GM19468 (cell line): ENCODE data around the gene PTPRU.
"Not testable (repeated sequence)": the region's sequence is repeated elsewhere in the genome, so short reads cannot be mapped to it uniquely, and the experiment has no call there.

Source experiments
- ATAC-seq: cut with Tn5 transposase; IDR thresholded peaks from one replicate; pipeline ENCODE4 v1.9.1; 2021; ENCODE audit warnings: mild to moderate bottlenecking, moderate library complexity, moderate number of reproducible peaks; ENCODE audit not compliant: unreplicated experiment; ENCODE audit errors: extremely low read depth

The PTPRU gene

GRCh38 chr1:29311352-29312030, 75.2 kb downstream of the PTPRU start:
- no peak for ATAC-seq

- no peak for ATAC-seq
Measured at GRCh38 chr1:29312469-29313461, 76.4 kb downstream of the PTPRU start.

GRCh38 chr1:29314685-29315084, 78.4 kb downstream of the PTPRU start:
- not testable (repeated sequence) for ATAC-seq

DNA sequence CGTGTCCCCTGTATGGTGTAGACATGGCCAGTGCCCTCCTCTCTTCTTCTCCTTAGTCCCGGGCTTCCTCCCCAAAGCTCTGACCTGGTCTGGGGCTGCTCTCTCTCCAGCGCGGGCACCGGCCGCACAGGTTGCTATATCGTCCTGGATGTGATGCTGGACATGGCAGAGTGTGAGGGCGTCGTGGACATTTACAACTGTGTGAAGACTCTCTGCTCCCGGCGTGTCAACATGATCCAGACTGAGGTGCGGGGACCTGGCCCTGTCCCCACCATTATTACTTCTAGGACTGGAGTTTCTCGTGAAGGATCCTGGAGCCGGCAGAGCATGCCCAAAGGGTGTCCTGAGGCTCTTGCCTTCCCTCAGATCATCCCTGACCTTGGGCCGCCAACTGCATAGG, 78.9 kb downstream of the PTPRU start:
- no peak for ATAC-seq

DNA sequence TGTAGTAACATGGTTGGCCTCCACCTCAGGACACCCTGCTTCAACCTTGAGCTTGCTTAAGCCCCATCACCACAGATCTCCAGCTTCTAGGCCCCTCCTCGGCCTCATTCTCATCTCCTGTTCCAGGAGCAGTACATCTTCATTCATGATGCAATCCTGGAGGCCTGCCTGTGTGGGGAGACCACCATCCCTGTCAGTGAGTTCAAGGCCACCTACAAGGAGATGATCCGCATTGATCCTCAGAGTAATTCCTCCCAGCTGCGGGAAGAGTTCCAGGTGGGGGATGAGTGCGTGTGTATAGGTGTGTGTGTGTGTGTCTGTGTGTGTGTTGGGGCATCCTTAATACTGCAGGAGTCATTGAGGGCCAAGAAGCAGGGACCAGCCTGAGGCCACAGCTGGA, 79.6 kb downstream of the PTPRU start:
- no peak for ATAC-seq

DNA sequence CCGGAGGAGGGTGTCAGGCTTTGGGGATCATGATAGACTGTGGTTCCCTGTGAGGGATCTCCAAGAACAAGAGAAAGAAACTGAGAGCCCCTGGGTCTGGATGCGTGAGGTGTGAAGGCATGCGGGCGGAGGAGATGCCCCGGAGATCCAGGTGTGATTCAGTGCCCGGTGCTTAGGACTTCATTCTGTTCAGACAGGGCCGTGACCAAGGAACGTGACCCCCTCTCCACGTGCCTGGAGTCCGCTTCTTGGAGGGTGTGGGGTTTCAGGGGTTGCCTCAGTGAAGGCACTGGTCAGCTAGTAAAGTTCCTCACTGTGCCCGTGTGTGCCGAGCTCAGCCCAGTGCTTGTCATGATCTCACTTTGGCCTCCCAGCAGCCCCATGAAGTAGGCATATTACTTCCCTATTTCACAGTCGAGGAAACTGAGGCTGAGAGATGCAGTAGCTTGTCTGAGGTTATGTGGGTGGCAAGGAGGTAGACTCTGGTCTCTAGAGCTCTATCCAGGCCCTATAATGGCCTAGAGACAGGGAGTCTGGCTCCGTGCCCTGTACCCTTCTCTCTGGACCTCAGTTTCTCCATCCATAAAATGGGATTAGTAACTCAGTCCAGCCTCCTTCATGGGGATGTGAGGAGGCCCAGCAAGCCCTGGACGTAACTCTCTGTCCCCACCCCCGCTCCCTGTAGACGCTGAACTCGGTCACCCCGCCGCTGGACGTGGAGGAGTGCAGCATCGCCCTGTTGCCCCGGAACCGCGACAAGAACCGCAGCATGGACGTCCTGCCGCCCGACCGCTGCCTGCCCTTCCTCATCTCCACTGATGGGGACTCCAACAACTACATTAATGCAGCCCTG, 81.0 kb downstream of the PTPRU start:
- ATAC-seq, result no peak

GRCh38 chr1:29317916-29318530, 81.7 kb downstream of the PTPRU start:
- no peak for ATAC-seq

DNA sequence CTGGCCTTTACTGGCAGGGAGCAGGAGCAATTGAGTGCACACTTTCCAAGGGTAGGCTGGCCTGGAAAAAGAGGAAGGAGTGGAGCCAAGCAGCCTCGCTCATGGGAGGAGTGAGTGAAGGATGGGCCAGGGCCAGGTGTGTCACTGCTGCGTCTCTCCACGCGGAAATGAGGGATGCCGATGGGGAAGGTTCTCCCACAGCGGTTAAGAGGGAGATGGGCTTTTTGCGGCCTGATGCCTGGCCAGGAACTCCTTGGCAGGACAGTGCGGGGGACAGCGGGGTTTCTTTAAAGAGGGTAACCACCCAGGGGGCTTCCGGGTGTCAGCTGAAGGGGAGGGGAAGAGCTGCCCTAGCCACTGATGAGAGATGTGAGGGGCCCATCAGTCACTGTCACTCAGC, 82.4 kb downstream of the PTPRU start:
- no peak for ATAC-seq

DNA sequence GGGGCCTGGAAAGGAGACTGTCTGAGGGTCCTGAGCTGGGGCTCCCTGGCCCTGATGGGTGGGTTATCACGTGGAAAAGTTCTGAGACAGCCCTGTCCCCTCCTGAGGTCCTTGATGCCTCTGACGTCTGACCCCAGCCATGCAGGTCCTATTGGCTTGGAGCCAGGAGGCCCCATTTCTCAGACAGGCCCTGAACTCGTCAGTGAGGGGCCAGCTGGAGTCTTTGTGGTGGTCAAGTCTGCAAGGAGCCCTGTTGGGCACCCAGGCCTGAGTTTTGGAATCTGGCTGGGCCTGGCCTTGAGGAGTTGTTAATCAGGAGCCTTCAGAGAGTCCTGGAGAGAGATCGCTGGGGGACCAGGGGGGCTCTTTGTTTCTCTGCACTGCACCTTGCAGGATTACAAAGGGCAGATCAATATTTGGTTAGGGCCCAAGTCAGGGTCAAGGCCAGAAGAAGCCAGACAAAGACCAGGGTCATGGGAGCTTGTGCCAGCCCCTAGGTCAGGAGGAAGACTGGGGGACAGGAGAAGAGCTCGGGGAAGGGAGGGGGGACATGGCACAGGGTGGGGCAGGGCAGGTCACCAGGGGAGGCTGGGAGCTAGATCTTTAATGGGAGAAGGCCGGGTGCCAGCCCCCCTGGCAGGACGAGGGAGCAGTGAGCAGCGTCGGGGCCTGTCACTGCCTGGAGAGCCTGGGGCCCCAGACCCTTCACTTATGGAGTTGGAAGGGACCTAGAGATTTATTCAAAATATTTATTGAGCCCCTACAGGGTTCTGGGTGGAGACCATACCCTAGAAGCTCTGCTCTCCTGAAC, 83.2 kb downstream of the PTPRU start:
- ATAC-seq, result no peak

- no peak for ATAC-seq
Measured at GRCh38 chr1:29320156-29320940, 84.0 kb downstream of the PTPRU start.

DNA sequence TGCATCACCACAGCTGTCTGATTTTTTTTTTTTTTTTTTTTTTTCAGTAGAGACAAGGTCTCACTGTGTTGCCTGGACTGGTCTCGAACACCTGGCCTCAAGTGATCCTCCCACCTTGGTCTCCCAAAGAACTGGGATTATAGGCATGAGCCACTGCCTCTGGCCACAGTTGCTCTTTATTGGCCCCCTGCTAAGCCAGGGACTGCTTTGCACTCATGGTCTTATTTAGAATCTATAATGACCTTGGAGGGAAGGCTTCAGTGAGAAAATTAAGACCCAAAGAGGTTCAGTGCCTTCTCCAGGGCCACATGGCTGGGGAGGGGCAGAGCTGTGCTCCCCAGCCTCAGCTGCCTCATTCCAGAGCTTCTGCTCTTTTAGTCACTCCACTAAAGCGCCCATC, 84.9 kb downstream of the PTPRU start:
- no peak for ATAC-seq

DNA sequence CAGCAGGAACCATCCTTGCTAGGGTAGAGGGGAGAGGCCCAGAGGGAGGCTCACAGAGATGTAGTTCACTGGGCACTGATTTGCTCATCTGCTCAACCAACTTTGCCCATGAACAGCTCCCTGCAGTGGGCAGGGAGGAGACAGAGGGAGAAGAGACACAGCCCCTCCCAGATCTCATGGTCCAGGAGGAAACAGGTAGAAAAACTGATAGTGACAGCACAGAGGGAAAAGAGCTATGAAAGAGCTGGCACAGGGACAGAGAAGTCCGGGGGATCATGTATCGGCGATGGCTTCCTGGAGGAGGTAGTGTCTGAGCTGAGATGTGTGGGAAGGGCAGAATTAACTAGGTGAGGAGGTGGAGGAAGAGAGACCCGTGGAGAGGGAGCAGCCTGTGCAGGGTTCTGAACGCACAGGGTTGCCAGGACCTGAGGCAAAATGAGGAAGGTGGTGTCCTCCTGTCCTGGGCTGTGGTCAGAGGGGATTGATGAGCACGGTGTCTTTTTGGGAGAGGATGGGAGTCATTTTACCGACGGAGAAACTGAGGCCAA, 85.9 kb downstream of the PTPRU start:
- no peak for ATAC-seq

GRCh38 chr1:29322861-29323585, 86.7 kb downstream of the PTPRU start:
- ATAC-seq, result no peak

GRCh38 chr1:29323636-29324035, 87.3 kb downstream of the PTPRU start:
- no peak for ATAC-seq

DNA sequence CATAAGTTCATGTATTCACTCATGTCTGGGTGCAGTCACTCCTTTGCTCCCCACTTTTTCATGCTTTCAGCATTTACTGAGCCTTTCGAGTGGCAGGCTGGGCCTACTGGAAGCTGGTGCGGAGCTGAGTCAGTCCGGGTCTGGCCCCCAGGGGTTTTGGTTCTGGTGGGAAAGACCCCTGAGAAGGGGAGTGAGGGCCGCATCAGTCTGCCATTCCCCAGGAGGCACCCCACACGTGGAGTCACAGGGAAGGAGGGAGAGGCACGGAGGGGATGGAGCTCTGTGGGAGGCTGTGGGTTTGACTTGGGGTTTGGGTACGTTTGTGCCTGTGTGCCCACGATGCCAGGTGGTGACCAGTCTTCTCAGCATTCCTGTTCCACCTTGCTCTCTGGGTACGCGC, 87.9 kb downstream of the PTPRU start:
- ATAC-seq, result no peak

- no peak for ATAC-seq
Measured at GRCh38 chr1:29324771-29325351, 88.5 kb downstream of the PTPRU start.

- ATAC-seq, result no peak
Measured at GRCh38 chr1:29325675-29326074, 89.4 kb downstream of the PTPRU start.
